H1 (cell line): ENCODE data around the gene SLC44A5. TPM values are rescaled to one million over a fixed set of nuclear protein-coding genes. Genes with fewer than 3 reads are reported as not detected.

Experiments
- CTCF ChIA-PET: fragments of 300-600 bp; sonication (Branson Sonifier 250); formaldehyde crosslinking; loops from one replicate; lab custom pipeline; 2021; ENCODE audit not compliant: partially characterized antibody; lab: Charles Lee
- POLR2A ChIA-PET: fragments of 300-600 bp; sonication (Branson Sonifier 250); formaldehyde crosslinking; loops from one replicate; lab custom pipeline; 2021; ENCODE audit warnings: inconsistent platforms; ENCODE audit not compliant: partially characterized antibody; lab: Charles Lee
- DNase-seq, 2 experiments: peaks; one replicate each; pipeline versions ENCODE4 v3.0.0 to v3.0.0-alpha.2; 2010 to 2022; ENCODE audit warnings: low spot score in 2 of 2, low read depth in 1 of 2, mixed read lengths in 1 of 2
- FAIRE-seq: peaks from 2 replicates; lab custom pipeline; 2011; peaks lifted over from hg19 to GRCh38; lab: Jason Lieb, UNC
- H2AFZ ChIP-seq: 2 replicates; pipeline ENCODE4 v1.8.1; 2012; ENCODE audit warnings: low read length, inconsistent platforms
- H2AK5ac ChIP-seq: 2 replicates; pipeline ENCODE4 v1.6.1; 2013; ENCODE audit warnings: low read depth, low read length
- H2BK120ac ChIP-seq: replicated peaks from 2 replicates; pipeline ENCODE3; 2013; ENCODE audit warnings: low read depth, low read length, inconsistent platforms
- H2BK12ac ChIP-seq: 2 replicates; pipeline ENCODE4 v1.6.1; 2013; ENCODE audit warnings: low read depth, low read length
- H2BK15ac ChIP-seq: 2 replicates; pipeline ENCODE4 v1.6.1; 2013; ENCODE audit warnings: low read length
- H2BK20ac ChIP-seq: 2 replicates; pipeline ENCODE4 v1.6.1; 2013; ENCODE audit warnings: low read length
- H2BK5ac ChIP-seq: 2 replicates; pipeline ENCODE4 v1.6.1; 2013; ENCODE audit warnings: low read depth, low read length
- H3K14ac ChIP-seq: 2 replicates; pipeline ENCODE4 v1.6.1; 2013; ENCODE audit warnings: inconsistent platforms; ENCODE audit not compliant: insufficient read length
- H3K18ac ChIP-seq: 2 replicates; pipeline ENCODE4 v1.6.1; 2013; ENCODE audit warnings: low read length; ENCODE audit errors: extremely low read depth
- H3K23ac ChIP-seq: 2 replicates; pipeline ENCODE4 v1.6.1; 2013; ENCODE audit warnings: inconsistent platforms; ENCODE audit not compliant: insufficient read length
- H3K23me2 ChIP-seq: 2 replicates; pipeline ENCODE4 v1.6.1; 2013; ENCODE audit warnings: low read depth, low read length
- H3K27ac ChIP-seq: 2 replicates; pipeline ENCODE4 v1.6.1; 2011; ENCODE audit warnings: low read depth, low read length, inconsistent platforms
- H3K27me3 ChIP-seq, 4 experiments: replicated peaks in 1 of 4; 1 replicate in 1 of 4; 2 replicates in 3 of 4; pipeline versions ENCODE4 v1.6.1 to v1.8.1; 2011 to 2013; ENCODE audit warnings: low read length in 3 of 4, mild to moderate bottlenecking in 3 of 4, inconsistent platforms in 2 of 4, mixed read lengths in 2 of 4, moderate library complexity in 1 of 4; ENCODE audit not compliant: control insufficient read depth in 3 of 4, insufficient read depth in 3 of 4; ENCODE audit errors: extremely low read depth in 1 of 4
- H3K36me3 ChIP-seq, 4 experiments: 2 replicates each; pipeline versions ENCODE4 v1.6.1 to v1.8.1; 2011 to 2013; ENCODE audit warnings: mild to moderate bottlenecking in 4 of 4, low read length in 3 of 4, moderate library complexity in 2 of 4, control low read depth in 1 of 4, inconsistent platforms in 1 of 4; ENCODE audit not compliant: insufficient read depth in 4 of 4, control insufficient read depth in 2 of 4
- H3K4ac ChIP-seq: replicated peaks from 2 replicates; pipeline ENCODE3; 2013; ENCODE audit warnings: low read length, low read depth, mixed read lengths, inconsistent platforms; ENCODE audit not compliant: insufficient read length
- H3K4me1 ChIP-seq, 4 experiments: replicated peaks in 1 of 4; 1 replicate in 1 of 4; 2 replicates in 3 of 4; pipeline versions ENCODE4 v1.6.1 to v1.8.1; 2011 to 2013; ENCODE audit warnings: low read length in 3 of 4, inconsistent platforms in 2 of 4, mixed read lengths in 1 of 4; ENCODE audit not compliant: insufficient read depth in 4 of 4, control insufficient read depth in 3 of 4
- H3K4me2 ChIP-seq, 2 experiments: 2 replicates each; pipeline versions ENCODE4 v1.6.1 to v1.8.1; 2011 to 2013; ENCODE audit warnings: low read depth in 2 of 2, low read length in 2 of 2, control low read depth in 1 of 2, inconsistent platforms in 1 of 2, mild to moderate bottlenecking in 1 of 2; ENCODE audit not compliant: insufficient read depth in 1 of 2
- H3K4me3 ChIP-seq, 4 experiments: fragments of 200-600, 300-600 bp in 1 of 4; sonication (generic), shearing (Covaris generic), sonication (Bioruptor Twin) in 1 of 4; 2 replicates each; pipeline versions ENCODE4 v1.5.1 to v1.8.1; 2011 to 2016; ENCODE audit warnings: low read length in 4 of 4, low read depth in 3 of 4, control low read depth in 2 of 4, inconsistent platforms in 2 of 4, mild to moderate bottlenecking in 2 of 4, mixed read lengths in 1 of 4, moderate library complexity in 1 of 4; ENCODE audit not compliant: insufficient read depth in 2 of 4; ENCODE audit errors: extremely low read depth in 1 of 4
- H3K56ac ChIP-seq: replicated peaks from 2 replicates; pipeline ENCODE3; 2013; ENCODE audit warnings: low read depth, mild to moderate bottlenecking, mixed read lengths, low read length, inconsistent platforms; ENCODE audit not compliant: insufficient read length
- H3K79me1 ChIP-seq: 2 replicates; pipeline ENCODE4 v1.6.1; 2013; ENCODE audit warnings: low read depth, low read length, control low read depth
- H3K79me2 ChIP-seq, 2 experiments: 2 replicates each; pipeline versions ENCODE4 v1.6.1 to v1.8.1; 2012 to 2013; ENCODE audit warnings: low read length in 2 of 2, mild to moderate bottlenecking in 2 of 2, inconsistent platforms in 1 of 2; ENCODE audit not compliant: insufficient read depth in 2 of 2, control insufficient read depth in 1 of 2
- H3K9ac ChIP-seq, 4 experiments: replicated peaks in 1 of 4; 1 replicate in 1 of 4; 2 replicates in 3 of 4; pipeline versions ENCODE4 v1.6.1 to v1.8.1; 2011 to 2013; ENCODE audit warnings: low read depth in 3 of 4, low read length in 3 of 4, control low read depth in 2 of 4, mild to moderate bottlenecking in 2 of 4, moderate library complexity in 2 of 4, inconsistent platforms in 1 of 4; ENCODE audit errors: extremely low read depth in 1 of 4
- H3K9me3 ChIP-seq, 2 experiments: 2 replicates each; pipeline versions ENCODE4 v1.6.1 to v1.8.1; 2012 to 2013; ENCODE audit warnings: mild to moderate bottlenecking in 2 of 2, moderate library complexity in 2 of 2, control low read depth in 1 of 2, inconsistent platforms in 1 of 2, low read depth in 1 of 2, low read length in 1 of 2, mixed read lengths in 1 of 2; ENCODE audit not compliant: insufficient read depth in 2 of 2
- H4K20me1 ChIP-seq, 2 experiments: replicated peaks in 1 of 2; 2 replicates each; pipeline versions ENCODE3 to v1.8.1; 2011 to 2013; ENCODE audit warnings: inconsistent platforms in 2 of 2, low read length in 2 of 2, mild to moderate bottlenecking in 1 of 2; ENCODE audit not compliant: insufficient read depth in 2 of 2, control insufficient read depth in 1 of 2
- H4K5ac ChIP-seq: 2 replicates; pipeline ENCODE4 v1.6.1; 2013; ENCODE audit warnings: low read length, low read depth, mixed read lengths, inconsistent platforms; ENCODE audit not compliant: insufficient read length
- H4K8ac ChIP-seq: 2 replicates; pipeline ENCODE4 v1.8.0; 2013; ENCODE audit warnings: mild to moderate bottlenecking, moderate library complexity, low read length, inconsistent platforms; ENCODE audit not compliant: insufficient read depth; ENCODE audit errors: extremely low read depth
- H4K91ac ChIP-seq: replicated peaks from 2 replicates; pipeline ENCODE3; 2013; ENCODE audit warnings: low read length, mixed read lengths, inconsistent platforms; ENCODE audit not compliant: insufficient read length
- PHF8 ChIP-seq: fragments of 200-600 bp; sonication (generic); conservative IDR thresholded peaks from 2 replicates; pipeline ENCODE4 v1.7.1; 2012; ENCODE audit warnings: low read depth, mild to moderate bottlenecking, inconsistent platforms, low read length, moderate library complexity
- POU5F1 ChIP-seq: IDR thresholded peaks from 2 replicates; pipeline ENCODE4 v1.6.1; 2011; ENCODE audit warnings: low read depth, mild to moderate bottlenecking, low read length, moderate library complexity
- TAF1 ChIP-seq: IDR thresholded peaks from 2 replicates; pipeline ENCODE4 v1.6.1; 2011; ENCODE audit warnings: mild to moderate bottlenecking, low read depth, low read length
- WGBS, 2 experiments: shearing (Covaris generic) in 1 of 2; methylation state at CpG; one replicate each; pipeline versions ENCODE4 v1.1.6 to v1.1.7; 2013 to 2015; ENCODE audit warnings: low lambda C conversion rate in 2 of 2, mixed read lengths in 2 of 2, inconsistent platforms in 1 of 2, low coverage in 1 of 2, missing lambda C conversion rate in 1 of 2; ENCODE audit not compliant: insufficient replicate concordance in 2 of 2, insufficient coverage in 1 of 2, insufficient read length in 1 of 2; ENCODE audit errors: extremely low coverage in 1 of 2, missing lambda C conversion rate in 1 of 2; 5-methylcytosine and 5-hydroxymethylcytosine counted together
- polyA plus RNA-seq, 7 experiments: library from polyadenylated mRNA; depleted of rRNA in 3 of 7; stranded (reverse) in 5 of 7; unstranded in 2 of 7; fragments of >200 nt in 5 of 7; fragments of 200-250 nt in 2 of 7; gene quantifications; 1 replicate in 5 of 7; 2 replicates in 1 of 7; 4 replicates in 1 of 7; pipeline versions ENCODE4 v1.2.1 to v1.2.3, GENCODE V29; 2011 to 2013; ENCODE audit warnings: missing spikeins in 2 of 7, mixed read lengths in 2 of 7
- total RNA-seq: library from RNA; stranded (reverse); fragmentation: NEBNext Ultra II Directional; extraction: Animal tissue kit (Norgen Biotek cat#: 25700); gene quantifications from 2 replicates; pipeline ENCODE4 v1.2.1, GENCODE V29; 2021

The SLC44A5 gene
- total and polyA plus RNA-seq, 2 of the 8 experiments (the other 6 are each of a cell fraction or from before 2014, with no cell fraction given), result 1.8 to 3.3 TPM

- ChIA-PET POLR2A (no interaction called here), CTCF (interaction anchor here (3.5 kb wide), 1 partner anchor 15 kb away, joined by 17 read pairs; no protein-coding TSS in a partner anchor)
- no peaks in the 10 kb centered on the region for H4K20me1 ChIP-seq
- H3K23ac ChIP-seq, result no peak overlapping the region
- no peak overlapping the region for H2AK5ac ChIP-seq
- no peak overlapping the region for H4K8ac ChIP-seq
- WGBS, 2 experiments, result 96% methylated on average over 2 of the region's 2 CpGs; no CpG with 5 or more reads in 1 of the 2 experiments
- no peak overlapping the region for H3K4ac ChIP-seq
- no peak overlapping the region for H2BK120ac ChIP-seq
- H3K4me2 ChIP-seq, result no peak overlapping the region
- no peak overlapping the region for H2BK20ac ChIP-seq
- H3K79me2 ChIP-seq, result no peaks in the 10 kb centered on the region
- FAIRE-seq (no peak), DNase-seq (no peak)
- no peak overlapping the region for H2BK12ac ChIP-seq
- no peak overlapping the region for H3K18ac ChIP-seq
- no peak overlapping the region for H2BK15ac ChIP-seq
- no peak overlapping the region for H2AFZ ChIP-seq
- H3K14ac ChIP-seq, result no peak overlapping the region
- no peak overlapping the region for H4K91ac ChIP-seq
- no peak overlapping the region for H2BK5ac ChIP-seq
- 0 out of 4 replicates have a peak, but pooled peaks cover 0 to 4% of the 10 kb centered on the region in 2 experiments for H3K9me3 ChIP-seq
- H3K36me3 ChIP-seq, result no peaks in the 10 kb centered on the region
- H3K23me2 ChIP-seq, result no peaks in the 10 kb centered on the region
- H3K79me1 ChIP-seq, result no peaks in the 10 kb centered on the region
- no peak overlapping the region for H3K27ac ChIP-seq
- H3K27me3 ChIP-seq, result no peaks in the 10 kb centered on the region
- no peak overlapping the region for H4K5ac ChIP-seq
- H3K56ac ChIP-seq, result no peak overlapping the region
- no peaks in the 10 kb centered on the region for H3K4me1 ChIP-seq
- H3K4me3 ChIP-seq, result no peak overlapping the region
- H3K9ac ChIP-seq, result no peak overlapping the region
- no peak for TF ChIP-seq PHF8
- TF ChIP-seq POU5F1, result no peak
- TF ChIP-seq TAF1, result no peak
Observed at GRCh38 chr1:75273110-75273509, 337.8 kb downstream of the SLC44A5 start.
